A549 (cell line): ENCODE measurements around the gene KRT38.

Experiments used
- CHD2 ChIP-seq: fragments of 150-350 bp; IDR thresholded peaks from 2 replicates; pipeline ENCODE4 v1.6.1; 2014; ENCODE audit warnings: low read length; ENCODE audit not compliant: partially characterized antibody
- CTCF ChIP-seq: fragments of >200 bp; sonication (Bioruptor Twin); formaldehyde crosslinking; IDR thresholded peaks from 3 replicates; pipeline ENCODE4 v1.5.1; 2016
- EHMT2 ChIP-seq: fragments of 200-600 bp; sonication (generic); IDR thresholded peaks from 2 replicates; pipeline ENCODE4 v1.6.1; 2016; ENCODE audit warnings: antibody characterized with exemption, low read depth, mild to moderate bottlenecking, moderate library complexity
- EP300 ChIP-seq, 2 experiments: fragments of >200 bp; sonication (Bioruptor Twin); formaldehyde crosslinking; IDR thresholded peaks; 2 replicates in 1 of 2; 3 replicates in 1 of 2; pipeline ENCODE4 v1.6.1; 2016 to 2017
- HDAC2 ChIP-seq: fragments of 200-600 bp; sonication (generic); IDR thresholded peaks from 2 replicates; pipeline ENCODE4 v1.6.1; 2016
- JUNB ChIP-seq: fragments of >200 bp; sonication (Bioruptor Twin); formaldehyde crosslinking; IDR thresholded peaks from 2 replicates; pipeline ENCODE4 v1.6.1; 2016
- KDM1A ChIP-seq: fragments of 200-600 bp; sonication (generic); IDR thresholded peaks from 2 replicates; pipeline ENCODE4 v1.6.1; 2016; ENCODE audit warnings: low read depth, mild to moderate bottlenecking
- PHF8 ChIP-seq: fragments of 200-600 bp; sonication (generic); IDR thresholded peaks from 2 replicates; pipeline ENCODE4 v1.6.1; 2016; ENCODE audit warnings: low read depth, mild to moderate bottlenecking, antibody characterized with exemption, moderate library complexity, borderline replicate concordance
- POLR2A ChIP-seq: IDR thresholded peaks from 2 replicates; pipeline ENCODE4 v1.6.1; 2012; ENCODE audit warnings: mild to moderate bottlenecking, low read length
- RFX5 ChIP-seq: fragments of 450-650 bp; IDR thresholded peaks from 2 replicates; pipeline ENCODE4 v1.7.1; 2014; ENCODE audit warnings: antibody characterized with exemption, mild to moderate bottlenecking, moderate library complexity
- SREBF2 ChIP-seq: fragments of 450-650 bp; IDR thresholded peaks from 2 replicates; pipeline ENCODE4 v1.6.1; 2014; ENCODE audit warnings: mild to moderate bottlenecking, moderate library complexity
- ZNF302 ChIP-seq: fragments of 250-450 bp; sonication (Bioruptor Pico); IDR thresholded peaks from 2 replicates; pipeline ENCODE4 v1.9.0; 2021; ENCODE audit warnings: inconsistent platforms, mild to moderate bottlenecking, moderate library complexity

- TF ChIP-seq POLR2A (no peak), HDAC2 (no peak), CTCF (no peak), JUNB (no peak), PHF8 (no peak), EP300 (IDR thresholded peaks at IDR 0.05) (no peak), CHD2 (no peak), ZNF302 (no peak), KDM1A (no peak), EHMT2 (no peak), SREBF2 (no peak), RFX5 (no peak)
These were observed 37.5 kb upstream of the KRT38 start for GRCh38 chr17:41478237-41478636.
